Parathyroid adenoma (tissue), 2 donors: ENCODE results near the gene PPRC1.

Experiments used
- H2AFZ ChIP-seq: fragments of 300-600 bp; sonication (generic); one replicate; pipeline ENCODE4 v1.7.0; 2017; ENCODE audit warnings: antibody characterized with exemption, mild to moderate bottlenecking
- H3K27ac ChIP-seq: fragments of 300-600 bp; sonication (generic); one replicate; pipeline ENCODE4 v1.7.0; 2017
- H3K27me3 ChIP-seq: fragments of 300-600 bp; sonication (generic); one replicate; pipeline ENCODE4 v1.7.0; 2017; ENCODE audit warnings: low read length; ENCODE audit not compliant: control insufficient read depth, insufficient read depth
- H3K36me3 ChIP-seq: fragments of 300-600 bp; sonication (generic); one replicate; pipeline ENCODE4 v1.7.0; 2017; ENCODE audit warnings: low read length; ENCODE audit not compliant: control insufficient read depth, insufficient read depth
- H3K4me1 ChIP-seq: fragments of 300-600 bp; sonication (generic); one replicate; pipeline ENCODE4 v1.7.0; 2017; ENCODE audit warnings: control low read depth
- H3K4me2 ChIP-seq: fragments of 300-600 bp; sonication (generic); one replicate; pipeline ENCODE4 v1.7.0; 2017; ENCODE audit warnings: low read length
- H3K4me3 ChIP-seq: fragments of 300-600 bp; sonication (generic); one replicate; pipeline ENCODE4 v1.7.0; 2017; ENCODE audit warnings: low read depth, low read length
- H3K79me2 ChIP-seq: fragments of 300-600 bp; sonication (generic); one replicate; pipeline ENCODE4 v1.7.0; 2017; ENCODE audit warnings: control low read depth
- H3K9ac ChIP-seq: fragments of 300-600 bp; sonication (generic); one replicate; pipeline ENCODE4 v1.7.0; 2017; ENCODE audit warnings: mild to moderate bottlenecking
- H3K9me3 ChIP-seq: fragments of 300-600 bp; sonication (generic); one replicate; pipeline ENCODE4 v1.7.0; 2017; ENCODE audit warnings: low read length; ENCODE audit not compliant: control insufficient read depth
- TF ChIP-seq, protein P1 (sequence below): fragments of 300-600 bp; sonication (generic); IDR thresholded peaks from one replicate; pipeline ENCODE4 v1.7.0; 2017; ENCODE audit warnings: antibody characterized with exemption, mild to moderate bottlenecking
- donor health status: primary hyperparathyroidism.

Gene PPRC1

DNA sequence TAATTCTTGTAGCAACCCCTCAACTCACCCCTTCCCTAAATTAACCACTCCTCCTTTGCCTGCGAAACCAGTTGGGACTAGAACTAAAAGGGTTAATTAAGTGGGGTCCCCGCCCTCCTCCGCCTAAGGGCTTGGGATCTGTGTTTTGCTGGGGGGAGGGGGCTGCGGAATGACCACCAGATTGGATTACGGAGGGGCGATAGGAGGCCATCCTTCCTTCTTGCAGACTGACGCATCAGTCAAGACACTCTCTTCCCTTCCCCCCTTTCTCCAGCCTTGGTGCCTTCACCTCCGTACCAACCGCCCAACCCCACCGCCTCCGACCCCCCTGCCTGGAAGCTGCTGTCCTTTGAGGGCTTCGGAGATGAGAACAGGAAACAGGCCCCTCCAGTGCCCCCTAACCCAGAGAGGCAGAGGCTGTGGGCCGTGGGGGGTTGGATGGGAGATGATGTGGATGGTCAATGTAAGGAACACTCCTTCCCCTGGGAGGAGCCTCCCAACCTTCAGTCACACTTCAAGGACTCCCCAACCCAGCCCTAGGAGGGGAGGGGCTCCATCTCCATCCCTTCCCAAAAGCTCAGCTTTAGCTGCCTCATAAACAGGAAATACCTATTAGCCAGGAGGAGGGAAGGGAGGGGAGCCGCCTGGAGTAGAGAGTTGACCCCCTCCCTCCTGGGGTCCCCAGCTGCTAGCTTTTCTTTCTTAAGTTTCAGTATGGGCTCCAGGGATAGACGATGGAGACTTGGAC, 11.7 kb upstream of the PPRC1 start:
- Histone ChIP-seq H3K27me3 (no peaks in the 10 kb centered on the region), H3K9ac (peak overlapping the region; percentile 97), H3K27ac (peak overlapping the region; percentile 100), H3K9me3 (no peaks in the 10 kb centered on the region), H2AFZ (peak overlapping the region; percentile 95), H3K36me3 (no peaks in the 10 kb centered on the region), H3K4me1 (peaks cover 32% of the 10 kb centered on the region), H3K79me2 (peaks cover 14% of the 10 kb centered on the region), H3K4me2 (peak overlapping the region; percentile 96), H3K4me3 (peak overlapping the region; percentile 89)
- TF ChIP-seq, protein P1, sequence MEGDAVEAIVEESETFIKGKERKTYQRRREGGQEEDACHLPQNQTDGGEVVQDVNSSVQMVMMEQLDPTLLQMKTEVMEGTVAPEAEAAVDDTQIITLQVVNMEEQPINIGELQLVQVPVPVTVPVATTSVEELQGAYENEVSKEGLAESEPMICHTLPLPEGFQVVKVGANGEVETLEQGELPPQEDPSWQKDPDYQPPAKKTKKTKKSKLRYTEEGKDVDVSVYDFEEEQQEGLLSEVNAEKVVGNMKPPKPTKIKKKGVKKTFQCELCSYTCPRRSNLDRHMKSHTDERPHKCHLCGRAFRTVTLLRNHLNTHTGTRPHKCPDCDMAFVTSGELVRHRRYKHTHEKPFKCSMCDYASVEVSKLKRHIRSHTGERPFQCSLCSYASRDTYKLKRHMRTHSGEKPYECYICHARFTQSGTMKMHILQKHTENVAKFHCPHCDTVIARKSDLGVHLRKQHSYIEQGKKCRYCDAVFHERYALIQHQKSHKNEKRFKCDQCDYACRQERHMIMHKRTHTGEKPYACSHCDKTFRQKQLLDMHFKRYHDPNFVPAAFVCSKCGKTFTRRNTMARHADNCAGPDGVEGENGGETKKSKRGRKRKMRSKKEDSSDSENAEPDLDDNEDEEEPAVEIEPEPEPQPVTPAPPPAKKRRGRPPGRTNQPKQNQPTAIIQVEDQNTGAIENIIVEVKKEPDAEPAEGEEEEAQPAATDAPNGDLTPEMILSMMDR = no peak

DNA sequence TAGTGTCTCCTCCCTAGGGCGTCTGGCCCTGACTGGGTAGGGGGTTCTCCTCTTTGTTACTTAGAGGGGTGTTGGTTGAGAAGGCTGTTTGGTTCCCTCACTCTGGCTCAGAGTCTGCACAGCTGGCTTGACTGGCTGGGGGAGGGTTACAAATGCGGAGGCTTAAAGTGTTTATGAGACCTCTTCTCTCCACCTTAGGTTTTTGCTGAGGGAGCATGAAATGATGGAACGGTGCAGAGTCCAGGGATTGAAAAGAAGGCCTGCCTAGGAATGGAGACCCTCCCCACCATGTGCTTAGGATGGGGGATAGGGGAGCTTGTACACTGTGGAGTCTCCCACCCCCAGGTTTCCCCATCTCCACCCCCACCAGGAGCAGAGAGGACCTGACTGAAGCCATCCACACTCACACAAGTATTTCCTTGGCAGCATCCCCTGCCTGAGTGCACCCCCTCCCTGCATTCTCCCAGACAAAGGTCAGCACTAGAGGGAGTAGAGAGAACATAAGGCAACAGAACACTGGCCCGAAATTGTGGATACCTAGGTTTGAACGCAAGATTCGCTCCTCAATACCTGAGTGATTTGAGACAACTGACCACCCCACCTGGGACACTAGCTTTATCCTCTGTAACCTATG, 11.0 kb upstream of the PPRC1 start:
- peak overlapping the region; percentile 100 for H3K27ac ChIP-seq
- TF ChIP-seq, protein P1 = no peak
- no peaks in the 10 kb centered on the region for H3K36me3 ChIP-seq
- H3K9ac ChIP-seq = no peak overlapping the region
- H3K4me1 ChIP-seq = peaks cover 25% of the 10 kb centered on the region
- H3K4me2 ChIP-seq = peak overlapping the region; percentile 96
- H3K27me3 ChIP-seq = no peaks in the 10 kb centered on the region
- no peaks in the 10 kb centered on the region for H3K9me3 ChIP-seq
- H2AFZ ChIP-seq = peak overlapping the region; percentile 95
- H3K79me2 ChIP-seq = peaks cover 7% of the 10 kb centered on the region
- peak overlapping the region; percentile 89 for H3K4me3 ChIP-seq

DNA sequence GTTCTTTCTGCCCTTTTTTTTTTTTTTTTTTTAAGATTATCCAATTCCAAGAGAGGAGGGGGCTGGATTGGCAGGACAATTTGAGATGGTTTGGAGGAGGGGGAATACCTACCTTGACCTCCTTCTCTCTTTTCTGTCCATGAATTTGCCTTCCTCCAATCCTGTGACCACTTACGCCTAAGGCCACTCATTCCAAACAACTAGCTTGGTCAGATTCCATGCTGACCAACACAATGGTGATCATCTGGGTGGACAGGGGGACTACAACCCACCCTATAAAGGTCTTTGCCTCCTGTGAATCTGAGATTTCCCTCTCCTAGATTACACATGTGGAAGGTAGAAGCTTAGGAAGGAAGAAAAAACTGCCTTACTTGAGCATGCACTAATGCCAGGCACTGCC, 10.4 kb upstream of the PPRC1 start:
- no peak overlapping the region for H3K4me2 ChIP-seq
- H3K9me3 ChIP-seq = no peaks in the 10 kb centered on the region
- H3K36me3 ChIP-seq = no peaks in the 10 kb centered on the region
- H3K27ac ChIP-seq = no peak overlapping the region
- H3K9ac ChIP-seq = no peak overlapping the region
- H3K79me2 ChIP-seq = peaks cover 5% of the 10 kb centered on the region
- TF ChIP-seq, protein P1 = no peak
- H3K4me3 ChIP-seq = no peak overlapping the region
- no peaks in the 10 kb centered on the region for H3K27me3 ChIP-seq
- H3K4me1 ChIP-seq = peaks cover 22% of the 10 kb centered on the region
- H2AFZ ChIP-seq = no peak overlapping the region

DNA sequence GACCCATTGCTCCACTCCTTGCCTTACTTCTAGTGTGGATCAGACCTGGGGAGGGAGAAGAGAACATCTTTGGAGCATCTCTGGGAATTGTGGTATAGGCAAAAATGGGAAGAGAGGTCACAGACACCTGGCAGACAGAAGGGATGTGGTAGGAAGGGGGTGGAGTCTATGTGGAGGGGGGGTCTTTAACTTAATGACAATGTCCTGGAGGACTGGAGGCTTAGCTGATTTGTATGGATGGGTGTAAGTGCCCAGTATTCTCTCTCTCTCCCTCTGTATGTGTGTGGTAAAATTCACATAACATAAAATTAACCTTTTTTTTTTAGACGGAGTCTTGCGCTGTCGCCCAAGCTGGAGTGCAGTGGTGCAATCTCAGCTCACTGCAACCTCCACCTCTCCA, 9.6 kb upstream of the PPRC1 start:
- no peak overlapping the region for H3K4me2 ChIP-seq
- H3K9me3 ChIP-seq = no peaks in the 10 kb centered on the region
- no peak overlapping the region for H2AFZ ChIP-seq
- H3K4me3 ChIP-seq = no peak overlapping the region
- H3K9ac ChIP-seq = no peak overlapping the region
- H3K79me2 ChIP-seq = peaks cover 5% of the 10 kb centered on the region
- H3K27ac ChIP-seq = no peak overlapping the region
- H3K27me3 ChIP-seq = no peaks in the 10 kb centered on the region
- no peaks in the 10 kb centered on the region for H3K36me3 ChIP-seq
- TF ChIP-seq, protein P1 = no peak
- H3K4me1 ChIP-seq = peaks cover 14% of the 10 kb centered on the region
